ENCODE data around the gene TPR. TPM values are rescaled to one million over a fixed set of nuclear protein-coding genes. Genes with fewer than 3 reads are reported as not detected.

The TPR gene
- polyA plus RNA-seq, 1 donor (not counting 4 experiments of a cell fraction or from before 2014, with no cell fraction given) = 46.8 TPM

GRCh38 chr1:186283374-186283773, 91.7 kb downstream of the TPR start:
- DNase-seq (ENCODE audit: low read depth, low spot score) (no peak), FAIRE-seq (no peak)
- no peaks in the 10 kb centered on the region for H3K9me1 ChIP-seq (ENCODE audit: control insufficient read depth, extremely low read depth, insufficient read depth, low read length)
- H3K79me2 ChIP-seq (ENCODE audit: control insufficient read depth, insufficient read depth, low read length) = no peaks in the 10 kb centered on the region
- no peaks in the 10 kb centered on the region for H3K4me1 ChIP-seq (ENCODE audit: control insufficient read depth, extremely low read depth, insufficient read depth, low read length)
- dilution Hi-C loops (cut with MboI; ENCODE audit: extremely low pct_ligation_motif_present, low sequenced_read_pairs) = no loop called here
- no peak overlapping the region for H3K9ac ChIP-seq (ENCODE audit: control insufficient read depth, extremely low read depth, insufficient read depth, low read length)
- H3K27me3 ChIP-seq (ENCODE audit: control insufficient read depth, extremely low read depth, insufficient read depth, low read length) = no peaks in the 10 kb centered on the region
- H3K36me3 ChIP-seq (ENCODE audit: control insufficient read depth in 2 of 2, extremely low read depth in 1 of 2, insufficient read depth in 2 of 2, low read length in 2 of 2) = no peaks in the 10 kb centered on the region
- H3K9me3 ChIP-seq (ENCODE audit: control insufficient read depth, low read depth, low read length) = no peaks in the 10 kb centered on the region
- no peak overlapping the region for H3K27ac ChIP-seq (ENCODE audit: control insufficient read depth, insufficient read depth, low read length)
- no peaks in the 10 kb centered on the region for H4K20me1 ChIP-seq (ENCODE audit: control insufficient read depth, extremely low read depth, insufficient read depth, low read length)
- no peak overlapping the region for H2AFZ ChIP-seq (ENCODE audit: control insufficient read depth, low read length)
- H3K4me2 ChIP-seq (ENCODE audit: control insufficient read depth, extremely low read depth, insufficient read depth, low read depth, low read length) = no peak overlapping the region
- no peak overlapping the region for H3K4me3 ChIP-seq (ENCODE audit: control insufficient read depth in 2 of 3, extremely low read depth in 1 of 3, insufficient read depth in 2 of 3, low read depth in 1 of 3, low read length in 3 of 3)
- TF ChIP-seq CTCF (optimal IDR thresholded peaks at IDR 0.05 in 1 of 3, IDR thresholded peaks at IDR 0.05 in 1 of 3, conservative IDR thresholded peaks at IDR 0.05 in 1 of 3; ENCODE audit: extremely low read depth in 1 of 3, insufficient read depth in 2 of 3, low read length in 3 of 3) (no peak), EZH2 (IDR thresholded peaks at IDR 0.05; ENCODE audit: low read length) (no peak)

GRCh38 chr1:186282466-186282865, 92.6 kb downstream of the TPR start:
- Histone ChIP-seq H3K36me3 (ENCODE audit: control insufficient read depth in 2 of 2, extremely low read depth in 1 of 2, insufficient read depth in 2 of 2, low read length in 2 of 2) (no peaks in the 10 kb centered on the region), H3K4me1 (ENCODE audit: control insufficient read depth, extremely low read depth, insufficient read depth, low read length) (no peaks in the 10 kb centered on the region), H2AFZ (ENCODE audit: control insufficient read depth, low read length) (no peak overlapping the region), H3K9ac (ENCODE audit: control insufficient read depth, extremely low read depth, insufficient read depth, low read length) (no peak overlapping the region), H3K27ac (ENCODE audit: control insufficient read depth, insufficient read depth, low read length) (no peak overlapping the region), H4K20me1 (ENCODE audit: control insufficient read depth, extremely low read depth, insufficient read depth, low read length) (no peaks in the 10 kb centered on the region), H3K9me3 (ENCODE audit: control insufficient read depth, low read depth, low read length) (no peaks in the 10 kb centered on the region), H3K27me3 (ENCODE audit: control insufficient read depth, extremely low read depth, insufficient read depth, low read length) (no peaks in the 10 kb centered on the region), H3K4me2 (ENCODE audit: control insufficient read depth, extremely low read depth, insufficient read depth, low read depth, low read length) (no peak overlapping the region), H3K79me2 (ENCODE audit: control insufficient read depth, insufficient read depth, low read length) (no peaks in the 10 kb centered on the region), H3K9me1 (ENCODE audit: control insufficient read depth, extremely low read depth, insufficient read depth, low read length) (no peaks in the 10 kb centered on the region), H3K4me3 (ENCODE audit: control insufficient read depth in 2 of 3, extremely low read depth in 1 of 3, insufficient read depth in 2 of 3, low read depth in 1 of 3, low read length in 3 of 3) (no peak overlapping the region)
- TF ChIP-seq CTCF (optimal IDR thresholded peaks at IDR 0.05 in 1 of 3, IDR thresholded peaks at IDR 0.05 in 1 of 3, conservative IDR thresholded peaks at IDR 0.05 in 1 of 3; ENCODE audit: extremely low read depth in 1 of 3, insufficient read depth in 2 of 3, low read length in 3 of 3) = no peak
- no peak for TF ChIP-seq EZH2 (IDR thresholded peaks at IDR 0.05; ENCODE audit: low read length)
- FAIRE-seq (no peak), DNase-seq (ENCODE audit: low read depth, low spot score) (no peak)
- dilution Hi-C loops (cut with MboI; ENCODE audit: extremely low pct_ligation_motif_present, low sequenced_read_pairs) = no loop called here

Measured in keratinocyte (primary cell).